HepG2 (cell line): ENCODE data around the gene MRPL20. TPM values are rescaled to one million over a fixed set of nuclear protein-coding genes. Genes with fewer than 3 reads are reported as not detected.
A peak's percentile ranks its signal among the peaks of the same experiment; 100 is the strongest.

ENCODE experiments used
- AFF4 ChIP-seq: sonication (generic); formaldehyde crosslinking; IDR thresholded peaks from 2 replicates; pipeline ENCODE4 v1.4.0; 2020; ENCODE audit warnings: missing genetic modification reagents
- ATF7-NPFF ChIP-seq: sonication (generic); formaldehyde crosslinking; IDR thresholded peaks from 2 replicates; pipeline ENCODE4 v1.8.1; 2023; ENCODE audit warnings: mild to moderate bottlenecking, low read depth, missing genetic modification reagents, moderate library complexity
- HNRNPLL ChIP-seq: fragments of 200-400 bp; formaldehyde crosslinking; IDR thresholded peaks from 2 replicates; pipeline ENCODE4 v1.6.1; 2017; ENCODE audit warnings: mild to moderate bottlenecking, low read depth, low read length; ENCODE audit not compliant: poor library complexity, severe bottlenecking
- NCOA2 ChIP-seq: sonication (generic); formaldehyde crosslinking; IDR thresholded peaks from 2 replicates; pipeline ENCODE4 v1.8.0; 2022; ENCODE audit warnings: inconsistent platforms
- NR2C2 ChIP-seq: sonication (generic); formaldehyde crosslinking; IDR thresholded peaks from 2 replicates; pipeline ENCODE4 v1.4.0; 2020; ENCODE audit warnings: missing genetic modification reagents, mild to moderate bottlenecking, moderate library complexity, borderline replicate concordance
- SALL1 ChIP-seq: sonication (generic); formaldehyde crosslinking; IDR thresholded peaks from 2 replicates; pipeline ENCODE4 v1.8.0; 2022; ENCODE audit warnings: mild to moderate bottlenecking, missing genetic modification reagents
- TBL1XR1 ChIP-seq: fragments of 150-350 bp; IDR thresholded peaks from 2 replicates; pipeline ENCODE4 v1.6.1; 2014; ENCODE audit warnings: borderline replicate concordance, low read length; ENCODE audit not compliant: partially characterized antibody
- ZBTB10 ChIP-seq: sonication (generic); formaldehyde crosslinking; IDR thresholded peaks from 2 replicates; pipeline ENCODE4 v1.4.0; 2020; ENCODE audit warnings: missing genetic modification reagents, borderline replicate concordance
- ZFP36L1 ChIP-seq: sonication (generic); formaldehyde crosslinking; IDR thresholded peaks from 2 replicates; pipeline ENCODE4 v1.8.0; 2022; ENCODE audit warnings: mild to moderate bottlenecking, missing genetic modification reagents, moderate library complexity
- ZNF224 ChIP-seq: sonication (generic); formaldehyde crosslinking; IDR thresholded peaks from 2 replicates; pipeline ENCODE4 v1.5.0; 2020; ENCODE audit warnings: mild to moderate bottlenecking, missing genetic modification reagents
- ZNF235 ChIP-seq: sonication (generic); formaldehyde crosslinking; IDR thresholded peaks from 2 replicates; pipeline ENCODE4 v1.8.1; 2023; ENCODE audit warnings: mild to moderate bottlenecking, missing genetic modification reagents, borderline replicate concordance
- ZNF292 ChIP-seq: sonication (generic); formaldehyde crosslinking; IDR thresholded peaks from 2 replicates; pipeline ENCODE4 v1.8.1; 2022; ENCODE audit warnings: mild to moderate bottlenecking, low read depth, missing genetic modification reagents, borderline replicate concordance
- ZNF598 ChIP-seq: sonication (generic); formaldehyde crosslinking; IDR thresholded peaks from 2 replicates; pipeline ENCODE4 v1.5.1; 2020; ENCODE audit warnings: mild to moderate bottlenecking, missing genetic modification reagents, borderline replicate concordance
- ZNF792 ChIP-seq: IDR thresholded peaks from 2 replicates; pipeline ENCODE4 v1.6.1; 2016
- polyA plus RNA-seq, 8 experiments: library from polyadenylated mRNA; depleted of rRNA in 3 of 8; stranded (reverse) in 7 of 8; unstranded in 1 of 8; fragments of >200 nt; fragmentation: Illumina TruSeq in 4 of 8; extraction: Trizol in 4 of 8; gene quantifications; 2 replicates each; pipeline versions ENCODE4 v1.2.1 to v1.2.3, GENCODE V29; 2011 to 2016; ENCODE audit warnings: low read depth in 4 of 8, missing spikeins in 1 of 8, mixed read lengths in 1 of 8; ENCODE audit not compliant: insufficient read depth in 1 of 8
- total RNA-seq, 5 experiments: library from RNA; depleted of rRNA; stranded (reverse); fragments of >200 nt; fragmentation: Illumina TruSeq; extraction: Trizol; gene quantifications; 2 replicates each; pipeline ENCODE4 v1.2.3, GENCODE V29; 2016; ENCODE audit warnings: low read depth in 1 of 5
- TF ChIP-seq, protein P1 (sequence below): sonication (generic); formaldehyde crosslinking; IDR thresholded peaks from 2 replicates; pipeline ENCODE4 v1.5.1; 2020; ENCODE audit warnings: missing genetic modification reagents, mild to moderate bottlenecking, borderline replicate concordance
- TF ChIP-seq, protein P2 (sequence below): sonication (generic); formaldehyde crosslinking; IDR thresholded peaks from 2 replicates; pipeline ENCODE4 v1.4.0; 2020; ENCODE audit warnings: missing genetic modification reagents
- TF ChIP-seq, protein P3 (sequence below): IDR thresholded peaks from 2 replicates; pipeline ENCODE4 v1.6.1; 2012; ENCODE audit warnings: low read length, improper control_type of control experiment

Gene MRPL20
- total and polyA plus RNA-seq, 2 of the 13 experiments (the other 11 are each of a cell fraction or from before 2014, with no cell fraction given) = 59.2 to 127 TPM

DNA sequence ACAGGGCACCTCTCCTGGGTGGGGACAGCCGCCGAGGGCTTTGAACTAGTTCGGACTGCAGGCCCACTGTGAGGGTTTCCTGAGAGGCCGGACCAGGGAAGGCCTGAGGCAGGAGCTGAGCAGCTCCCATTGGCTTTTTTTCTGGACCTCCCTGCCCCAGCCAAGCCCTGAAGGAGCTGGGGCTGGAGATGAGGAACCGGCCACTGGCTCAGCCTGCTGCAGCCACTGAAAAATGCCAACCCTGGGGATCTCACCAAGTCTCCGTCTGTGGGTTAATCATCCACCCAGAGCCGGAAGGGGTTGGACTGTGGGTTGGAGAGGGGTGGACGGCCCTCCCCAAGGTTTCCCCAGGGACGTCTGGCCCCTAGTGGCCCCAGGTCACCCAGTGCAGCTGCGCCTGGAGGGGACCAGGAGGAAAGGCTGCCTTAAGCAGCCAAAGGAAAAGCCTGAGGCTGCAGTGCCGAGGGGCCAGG, 30.8 kb upstream of the MRPL20 start (continued):
- TF ChIP-seq AFF4 (no peak), ZBTB10 (CRISPR knock-in tag) (0 out of 2 replicates have a peak, but pooled peaks have one; percentile 13), NR2C2 (CRISPR knock-in tag) (peak; percentile 69), ZFP36L1 (CRISPR knock-in tag) (peak; percentile 86; the same call in 1 of the 2 replicates), ZNF292 (CRISPR knock-in tag) (no peak), HNRNPLL (peak; percentile 43), SALL1 (CRISPR knock-in tag) (peak; percentile 35; the same call in 1 of the 2 replicates), ZNF235 (CRISPR knock-in tag) (0 out of 2 replicates have a peak, but pooled peaks have one; percentile 11), ATF7-NPFF (CRISPR knock-in tag) (0 out of 2 replicates have a peak, but pooled peaks have one; percentile 44), ZNF224 (CRISPR knock-in tag) (no peak), ZNF598 (peak; percentile 34; the same call in 1 of the 2 replicates), TBL1XR1 (no peak), ZNF792 (0 out of 2 replicates have a peak, but pooled peaks have one; percentile 30), NCOA2 (peak; percentile 46)
- TF ChIP-seq, protein P1, sequence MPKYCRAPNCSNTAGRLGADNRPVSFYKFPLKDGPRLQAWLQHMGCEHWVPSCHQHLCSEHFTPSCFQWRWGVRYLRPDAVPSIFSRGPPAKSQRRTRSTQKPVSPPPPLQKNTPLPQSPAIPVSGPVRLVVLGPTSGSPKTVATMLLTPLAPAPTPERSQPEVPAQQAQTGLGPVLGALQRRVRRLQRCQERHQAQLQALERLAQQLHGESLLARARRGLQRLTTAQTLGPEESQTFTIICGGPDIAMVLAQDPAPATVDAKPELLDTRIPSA (CRISPR knock-in tag) = no peak
- TF ChIP-seq, protein P2, sequence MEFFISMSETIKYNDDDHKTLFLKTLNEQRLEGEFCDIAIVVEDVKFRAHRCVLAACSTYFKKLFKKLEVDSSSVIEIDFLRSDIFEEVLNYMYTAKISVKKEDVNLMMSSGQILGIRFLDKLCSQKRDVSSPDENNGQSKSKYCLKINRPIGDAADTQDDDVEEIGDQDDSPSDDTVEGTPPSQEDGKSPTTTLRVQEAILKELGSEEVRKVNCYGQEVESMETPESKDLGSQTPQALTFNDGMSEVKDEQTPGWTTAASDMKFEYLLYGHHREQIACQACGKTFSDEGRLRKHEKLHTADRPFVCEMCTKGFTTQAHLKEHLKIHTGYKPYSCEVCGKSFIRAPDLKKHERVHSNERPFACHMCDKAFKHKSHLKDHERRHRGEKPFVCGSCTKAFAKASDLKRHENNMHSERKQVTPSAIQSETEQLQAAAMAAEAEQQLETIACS (CRISPR knock-in tag) = 0 out of 2 replicates have a peak, but pooled peaks have one; percentile 31
- TF ChIP-seq, protein P3, sequence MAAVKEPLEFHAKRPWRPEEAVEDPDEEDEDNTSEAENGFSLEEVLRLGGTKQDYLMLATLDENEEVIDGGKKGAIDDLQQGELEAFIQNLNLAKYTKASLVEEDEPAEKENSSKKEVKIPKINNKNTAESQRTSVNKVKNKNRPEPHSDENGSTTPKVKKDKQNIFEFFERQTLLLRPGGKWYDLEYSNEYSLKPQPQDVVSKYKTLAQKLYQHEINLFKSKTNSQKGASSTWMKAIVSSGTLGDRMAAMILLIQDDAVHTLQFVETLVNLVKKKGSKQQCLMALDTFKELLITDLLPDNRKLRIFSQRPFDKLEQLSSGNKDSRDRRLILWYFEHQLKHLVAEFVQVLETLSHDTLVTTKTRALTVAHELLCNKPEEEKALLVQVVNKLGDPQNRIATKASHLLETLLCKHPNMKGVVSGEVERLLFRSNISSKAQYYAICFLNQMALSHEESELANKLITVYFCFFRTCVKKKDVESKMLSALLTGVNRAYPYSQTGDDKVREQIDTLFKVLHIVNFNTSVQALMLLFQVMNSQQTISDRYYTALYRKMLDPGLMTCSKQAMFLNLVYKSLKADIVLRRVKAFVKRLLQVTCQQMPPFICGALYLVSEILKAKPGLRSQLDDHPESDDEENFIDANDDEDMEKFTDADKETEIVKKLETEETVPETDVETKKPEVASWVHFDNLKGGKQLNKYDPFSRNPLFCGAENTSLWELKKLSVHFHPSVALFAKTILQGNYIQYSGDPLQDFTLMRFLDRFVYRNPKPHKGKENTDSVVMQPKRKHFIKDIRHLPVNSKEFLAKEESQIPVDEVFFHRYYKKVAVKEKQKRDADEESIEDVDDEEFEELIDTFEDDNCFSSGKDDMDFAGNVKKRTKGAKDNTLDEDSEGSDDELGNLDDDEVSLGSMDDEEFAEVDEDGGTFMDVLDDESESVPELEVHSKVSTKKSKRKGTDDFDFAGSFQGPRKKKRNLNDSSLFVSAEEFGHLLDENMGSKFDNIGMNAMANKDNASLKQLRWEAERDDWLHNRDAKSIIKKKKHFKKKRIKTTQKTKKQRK = no peak
